ENCODE measurements around the gene SLC12A9. TPM values are rescaled to one million over a fixed set of nuclear protein-coding genes. Genes with fewer than 3 reads are reported as not detected.

The SLC12A9 gene
- total and polyA plus RNA-seq, 2 of the 8 experiments (the other 6 are each of a cell fraction or from before 2014, with no cell fraction given) = 31.4 to 40.1 TPM

- TF ChIP-seq EZH2 (IDR thresholded peaks at IDR 0.05; ENCODE audit: low read depth, low read length, severe bottlenecking) = no peak
Measured at GRCh38 chr7:100866729-100867039, 14.2 kb downstream of the SLC12A9 start (continued).
